OCI-M1 (cell line): Measurements from ENCODE around the gene CIBAR2.

ENCODE experiments used
- DNase-seq: peaks from one replicate; lab custom pipeline; 2025; lab: John Stamatoyannopoulos, UW

Gene CIBAR2

GRCh38 chr16:85103114-85104079, 8.9 kb downstream of the CIBAR2 start:
- DNase-seq: no peak

DNA sequence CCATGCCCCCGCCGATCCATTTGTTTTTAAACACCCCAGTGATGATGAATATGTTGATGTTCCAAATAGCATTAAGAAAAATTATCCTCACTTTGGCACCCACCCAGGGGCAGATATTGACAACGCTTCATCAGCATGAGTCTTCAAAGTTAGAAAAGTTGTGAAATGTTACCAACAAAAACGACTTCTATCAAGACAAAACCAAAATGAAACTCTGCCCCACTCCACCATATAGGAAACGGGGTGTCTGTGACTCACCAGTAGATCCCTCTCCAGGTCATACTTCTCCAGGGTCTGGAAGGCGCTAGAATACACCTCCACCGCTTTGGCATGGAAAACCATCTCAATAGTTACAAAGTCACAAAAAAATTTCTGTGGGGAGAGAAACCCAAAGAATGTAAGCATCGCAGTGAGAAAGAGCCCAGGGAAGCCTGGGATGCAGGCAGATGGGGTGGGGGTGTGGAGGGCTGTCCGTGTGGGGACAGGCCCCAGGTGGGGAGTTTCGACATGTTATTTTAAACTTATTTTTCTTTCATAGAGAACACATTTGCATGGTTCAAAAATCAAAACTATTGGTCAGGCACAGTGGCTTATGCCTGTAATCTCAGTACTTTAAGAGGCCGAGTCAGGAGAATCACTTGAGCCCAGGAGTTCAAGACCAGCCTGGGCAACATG, 10.2 kb downstream of the CIBAR2 start:
- no peak for DNase-seq

GRCh38 chr16:85100265-85100664, 12.0 kb downstream of the CIBAR2 start:
- no peak for DNase-seq

DNA sequence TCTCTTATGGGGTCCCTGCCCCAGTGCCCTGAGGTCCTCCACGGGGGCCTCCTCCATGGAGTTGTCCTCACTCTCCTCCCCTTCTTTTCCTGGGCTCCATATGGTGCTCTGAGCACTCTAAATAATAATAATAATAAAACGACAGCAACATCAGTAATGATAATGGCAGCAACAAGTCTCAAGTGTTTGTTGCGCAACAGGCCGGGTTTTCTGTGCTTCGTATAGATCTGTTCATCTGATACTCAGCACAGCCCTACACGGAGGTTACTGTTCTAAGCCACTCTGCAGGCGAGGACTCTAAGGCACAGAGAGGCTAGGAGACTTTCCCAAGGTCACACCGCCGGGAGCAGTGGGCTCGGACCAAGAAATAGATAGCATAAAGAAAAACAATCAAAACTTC, 13.7 kb downstream of the CIBAR2 start:
- peak; percentile 50 for DNase-seq

DNA sequence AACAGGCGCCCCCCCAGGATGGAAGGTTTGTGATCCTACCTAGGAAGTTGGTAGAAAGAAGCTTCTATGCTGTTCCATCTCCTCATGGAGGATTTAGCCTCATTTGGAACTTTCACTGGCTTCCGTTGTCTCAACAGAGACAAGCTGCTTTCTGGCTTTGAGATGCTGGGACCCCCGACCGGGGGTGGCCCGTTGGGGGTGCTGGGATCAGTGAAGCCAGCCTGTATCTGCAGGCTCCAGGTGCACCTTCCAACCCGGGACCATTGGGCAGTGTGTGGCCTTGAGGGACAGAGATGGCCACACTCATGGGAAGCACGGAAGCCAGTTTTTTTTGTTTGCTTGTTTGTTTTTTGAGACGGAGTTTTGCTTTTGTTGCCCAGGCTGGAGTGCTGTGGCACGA, 15.4 kb downstream of the CIBAR2 start:
- no peak for DNase-seq

DNA sequence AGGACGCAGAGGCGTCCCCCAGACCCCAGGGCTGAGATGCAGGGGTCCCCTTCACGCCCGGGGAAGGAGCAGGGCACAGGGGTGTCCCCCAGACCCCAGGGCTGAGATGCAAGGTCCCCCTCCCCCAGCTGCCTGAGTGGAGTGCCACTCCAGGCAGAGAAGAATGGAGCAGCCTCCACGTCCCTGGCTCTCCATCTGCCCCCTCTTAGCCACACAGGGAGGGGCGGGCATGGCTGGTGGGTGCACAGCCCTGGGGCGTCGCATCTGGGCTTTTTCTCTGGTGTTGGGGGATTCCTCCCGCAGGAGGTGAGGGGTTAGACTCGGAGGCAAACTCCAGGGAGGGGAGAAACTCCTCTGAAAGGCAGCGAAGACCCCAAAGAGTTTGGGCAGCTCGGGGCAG, 17.5 kb downstream of the CIBAR2 start:
- DNase-seq: no peak

DNA sequence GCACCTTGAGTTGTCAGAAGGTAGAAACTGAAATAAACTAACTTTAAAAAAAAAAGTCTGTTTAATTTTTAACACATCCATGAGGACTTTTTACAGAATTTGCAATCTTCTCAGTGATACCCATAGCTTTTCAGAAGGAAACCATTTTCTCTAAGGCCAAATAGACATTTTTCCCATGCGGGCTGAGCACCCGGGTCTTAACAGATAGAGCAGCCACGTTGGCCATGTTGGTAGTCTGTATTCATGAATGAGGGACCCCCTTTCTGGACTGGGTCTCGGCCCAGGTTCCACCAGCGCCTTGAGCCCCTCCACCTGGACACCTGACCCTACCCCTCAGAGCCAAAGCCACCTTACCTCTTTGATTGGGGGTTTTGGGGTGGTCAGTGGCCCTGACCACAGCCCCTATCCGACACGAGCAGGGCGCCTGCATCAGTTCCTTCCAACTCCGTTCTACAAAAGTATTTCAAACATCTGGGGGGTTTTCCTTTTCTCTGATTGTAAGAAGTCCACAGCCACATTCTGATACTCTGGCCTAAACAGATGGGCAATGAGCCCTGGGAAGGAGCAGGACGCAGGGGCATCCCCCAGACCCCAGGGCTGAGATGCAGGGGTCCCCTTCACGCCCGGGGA, 18.0 kb downstream of the CIBAR2 start:
- no peak for DNase-seq

GRCh38 chr16:85093705-85094104, 18.6 kb downstream of the CIBAR2 start:
- no peak for DNase-seq

GRCh38 chr16:85092851-85093250, 19.4 kb downstream of the CIBAR2 start:
- no peak for DNase-seq

GRCh38 chr16:85092309-85092708, 20.0 kb downstream of the CIBAR2 start:
- no peak for DNase-seq

- no peak for DNase-seq
Observed at GRCh38 chr16:85091522-85091910, 20.8 kb downstream of the CIBAR2 start.

DNA sequence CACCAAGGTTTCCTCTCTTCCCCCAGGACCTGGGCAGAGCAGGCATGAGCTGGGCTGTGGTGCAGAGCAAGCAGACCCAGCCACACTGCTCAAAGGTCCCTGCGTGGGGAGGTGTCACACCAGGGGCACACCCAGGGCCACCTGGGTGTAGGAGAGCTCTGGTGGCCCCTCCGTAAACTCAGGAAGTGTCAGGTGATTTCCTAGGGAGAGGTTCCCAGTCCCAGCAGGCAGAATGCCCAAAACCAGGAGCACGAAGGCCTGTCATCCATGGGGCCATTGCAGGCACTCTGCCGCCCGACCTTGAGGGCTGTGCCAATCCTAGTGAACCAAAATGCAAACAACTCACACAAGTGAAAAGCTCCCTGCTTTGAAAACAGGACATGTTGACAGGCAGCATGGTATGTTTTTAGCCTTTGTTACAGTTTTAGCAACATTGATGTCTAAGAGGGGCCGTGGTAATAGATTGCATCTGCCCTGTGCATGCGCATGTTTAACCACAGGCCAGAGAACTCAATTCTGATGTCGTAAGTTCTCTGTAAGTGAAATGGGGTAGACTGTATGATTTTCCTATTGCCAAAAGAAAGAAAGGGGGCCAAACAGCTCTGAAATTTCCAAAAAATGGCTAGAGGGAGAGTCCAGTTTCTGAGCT, 21.3 kb downstream of the CIBAR2 start:
- peak; percentile 43 for DNase-seq

- DNase-seq: no peak
Observed at GRCh38 chr16:85090181-85090580, 22.1 kb downstream of the CIBAR2 start.

- DNase-seq: no peak
Observed at GRCh38 chr16:85089525-85089924, 22.7 kb downstream of the CIBAR2 start.

GRCh38 chr16:85088570-85089199, 23.6 kb downstream of the CIBAR2 start:
- no peak for DNase-seq

- no peak for DNase-seq
Observed at GRCh38 chr16:85087899-85088569, 24.2 kb downstream of the CIBAR2 start.

GRCh38 chr16:85086347-85087291, 25.7 kb downstream of the CIBAR2 start:
- DNase-seq: peak; percentile 81

DNA sequence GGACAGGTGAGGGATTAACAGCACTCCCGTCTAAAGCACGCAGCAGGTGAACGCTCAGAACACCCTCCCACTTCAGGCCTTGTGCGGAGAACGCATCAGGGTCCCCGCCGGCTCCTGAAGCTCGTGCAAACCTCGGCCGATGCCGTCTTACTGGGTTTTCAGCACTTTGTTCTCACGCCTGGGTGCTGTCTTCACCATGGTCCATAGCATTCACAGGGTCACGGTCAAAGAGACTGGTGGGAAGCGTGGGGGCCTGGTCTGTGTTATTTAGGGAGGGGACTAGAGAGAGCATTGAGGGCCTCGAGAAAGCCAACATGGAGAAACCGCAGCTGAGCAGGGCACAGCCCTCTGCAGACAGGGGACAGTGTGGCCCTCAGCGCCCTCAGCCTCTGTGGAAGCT, 26.6 kb downstream of the CIBAR2 start:
- DNase-seq: no peak

GRCh38 chr16:85084841-85085510, 27.3 kb downstream of the CIBAR2 start:
- no peak for DNase-seq
